Measurements from ENCODE around the gene EMILIN2.
A peak's percentile ranks its signal among the peaks of the same experiment; 100 is the strongest.

Gene EMILIN2

GRCh38 chr18:2879889-2880288 lies 33.1 kb downstream of the EMILIN2 start:
- no peak for DNase-seq

GRCh38 chr18:2880473-2880872 lies 33.7 kb downstream of the EMILIN2 start:
- DNase-seq = no peak

- peak; percentile 93 for DNase-seq
Observed at GRCh38 chr18:2881088-2881839, 34.5 kb downstream of the EMILIN2 start.

GRCh38 chr18:2881840-2882195 lies 35.0 kb downstream of the EMILIN2 start:
- DNase-seq = no peak

- DNase-seq = no peak
Observed at GRCh38 chr18:2882201-2882600, 35.4 kb downstream of the EMILIN2 start.

GRCh38 chr18:2883076-2883735 lies 36.4 kb downstream of the EMILIN2 start:
- DNase-seq = no peak

GRCh38 chr18:2884706-2885285 lies 38.0 kb downstream of the EMILIN2 start:
- DNase-seq = no peak

- DNase-seq = no peak
Observed at GRCh38 chr18:2887470-2887869, 40.7 kb downstream of the EMILIN2 start.

GRCh38 chr18:2889761-2890192 lies 43.0 kb downstream of the EMILIN2 start:
- no peak for DNase-seq

GRCh38 chr18:2890606-2891005 lies 43.8 kb downstream of the EMILIN2 start:
- DNase-seq = no peak

- DNase-seq = peak; percentile 49
Observed at GRCh38 chr18:2891526-2892431, 45.0 kb downstream of the EMILIN2 start.

- DNase-seq = no peak
Observed at GRCh38 chr18:2893056-2893455, 46.2 kb downstream of the EMILIN2 start.

- DNase-seq = no peak
Observed at GRCh38 chr18:2893676-2894075, 46.9 kb downstream of the EMILIN2 start.

GRCh38 chr18:2894131-2894840 lies 47.5 kb downstream of the EMILIN2 start:
- DNase-seq = no peak

GRCh38 chr18:2894841-2895370 lies 48.1 kb downstream of the EMILIN2 start:
- DNase-seq = no peak

GRCh38 chr18:2895391-2895790 lies 48.6 kb downstream of the EMILIN2 start:
- DNase-seq = no peak

GRCh38 chr18:2896990-2897389 lies 50.2 kb downstream of the EMILIN2 start:
- DNase-seq = no peak

- DNase-seq = no peak
Observed at GRCh38 chr18:2897448-2898185, 50.8 kb downstream of the EMILIN2 start.

- DNase-seq = peak; percentile 48
Observed at GRCh38 chr18:2898186-2898640, 51.4 kb downstream of the EMILIN2 start.

- DNase-seq = no peak
Observed at GRCh38 chr18:2900684-2901422, 54.0 kb downstream of the EMILIN2 start.

All from fibroblast of upper back skin (primary cell).